Measurements from ENCODE around the gene UTP4.

GRCh38 chr16:69131167-69131838 lies 1.1 kb upstream of the UTP4 start:
- no peak for TF ChIP-seq POLR2A (IDR thresholded peaks at IDR 0.05)
- no peak for TF ChIP-seq CTCF (IDR thresholded peaks at IDR 0.05)

Data from lower leg skin (tissue), 3 donors.